ENCODE measurements around the gene UCP1. TPM values are rescaled to one million over a fixed set of nuclear protein-coding genes. Genes with fewer than 3 reads are reported as not detected.
A peak's percentile ranks its signal among the peaks of the same experiment; 100 is the strongest.

The UCP1 gene
- total RNA-seq, 4 donors from 2014 or later, result not detected

GRCh38 chr4:140571620-140572019 lies 2.9 kb upstream of the UCP1 start:
- Histone ChIP-seq H3K36me3 (no peaks in the 10 kb centered on the region), H3K4me1 (peaks cover 3 to 19% (median 14%) of the 10 kb centered on the region in 4 donors), H3K9me3 (peaks cover 0 to 3% of the 10 kb centered on the region in 2 donors), H3K27ac (no peak overlapping the region), H3K27me3 (peaks cover 70% of the 10 kb centered on the region), H3K4me3 (no peak overlapping the region)
- 77 to 100% methylated on average over 2 of the region's 2 CpGs for WGBS, 2 donors (ENCODE audit: low coverage in 1 of 2)
- TF ChIP-seq POLR2A (IDR thresholded peaks at IDR 0.05) (no peak), EP300 (IDR thresholded peaks at IDR 0.05; ENCODE audit: low read depth) (no peak), POLR2AphosphoS5 (IDR thresholded peaks at IDR 0.05) (no peak), CTCF (IDR thresholded peaks at IDR 0.05) (no peak)
- in situ Hi-C loops (cut with MboI; ENCODE audit: low pct_ligation_motif_present in 1 of 4, low pct_unique_long_range_greater_than_20kb in 1 of 4, low sequenced_read_pairs in 3 of 4), result no loop called here
- intact Hi-C loops (cut with DNase I; ENCODE audit: low total_unique reads), result no loop called here
- no peak for DNase-seq

DNA sequence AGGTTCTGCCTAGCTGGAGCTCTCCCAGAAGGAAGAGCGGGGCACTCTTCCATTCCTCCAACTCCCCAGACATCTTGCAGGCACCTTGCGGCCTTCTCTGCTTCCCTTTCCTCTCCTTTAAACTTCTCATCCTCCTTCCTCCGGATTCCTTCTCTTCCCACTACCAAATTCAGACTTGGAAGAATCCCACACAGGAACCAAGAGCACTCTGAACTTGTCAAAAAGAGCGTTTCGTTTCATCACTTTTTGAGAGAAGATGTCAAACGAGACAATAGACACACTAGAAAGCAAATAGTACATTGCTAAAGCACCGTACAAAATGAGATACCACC lies 512 bp upstream of the UCP1 start:
- TF ChIP-seq CTCF (IDR thresholded peaks at IDR 0.05) (no peak), POLR2A (IDR thresholded peaks at IDR 0.05) (no peak), POLR2AphosphoS5 (IDR thresholded peaks at IDR 0.05) (no peak)

GRCh38 chr4:140559696-140560095 lies 9.1 kb downstream of the UCP1 start:
- no peak for TF ChIP-seq POLR2AphosphoS5 (IDR thresholded peaks at IDR 0.05)
- TF ChIP-seq CTCF (IDR thresholded peaks at IDR 0.05), result no peak
- no peak for TF ChIP-seq POLR2A (IDR thresholded peaks at IDR 0.05)
- no peak for TF ChIP-seq EP300 (IDR thresholded peaks at IDR 0.05; ENCODE audit: low read depth)
- WGBS, 2 donors (ENCODE audit: low coverage in 1 of 2), result 90% methylated on average over 6 of the region's 6 CpGs
- peaks cover 11% of the 10 kb centered on the region for H3K27me3 ChIP-seq
- in situ Hi-C loops (cut with MboI; ENCODE audit: low pct_ligation_motif_present in 1 of 4, low pct_unique_long_range_greater_than_20kb in 1 of 4, low sequenced_read_pairs in 3 of 4) (no loop called here), intact Hi-C loops (cut with DNase I; ENCODE audit: low total_unique reads) (no loop called here)
- no peaks in the 10 kb centered on the region for H3K9me3 ChIP-seq
- H3K36me3 ChIP-seq, result no peaks in the 10 kb centered on the region
- no peak for DNase-seq
- H3K27ac ChIP-seq, result no peak overlapping the region
- no peak overlapping the region for H3K4me3 ChIP-seq
- no peaks in the 10 kb centered on the region for H3K4me1 ChIP-seq

More for the DNA sequence above, 512 bp upstream of the UCP1 start:
- no peak for DNase-seq
- H3K9me3 ChIP-seq, result peaks cover 0 to 3% of the 10 kb centered on the region in 2 donors
- H3K4me1 ChIP-seq, result peaks cover 3 to 19% (median 14%) of the 10 kb centered on the region in 4 donors
- peaks cover 81% of the 10 kb centered on the region for H3K27me3 ChIP-seq
- H3K4me3 ChIP-seq, result peak overlapping the region in 3 of 4 donors; percentile 21 to 60 (median 46)
- no peak overlapping the region for H3K27ac ChIP-seq
- H3K36me3 ChIP-seq, result no peaks in the 10 kb centered on the region
- in situ Hi-C loops (cut with MboI; ENCODE audit: low pct_ligation_motif_present in 1 of 4, low pct_unique_long_range_greater_than_20kb in 1 of 4, low sequenced_read_pairs in 3 of 4), result no loop called here
- intact Hi-C loops (cut with DNase I; ENCODE audit: low total_unique reads), result no loop called here
- WGBS, 2 donors (ENCODE audit: low coverage in 1 of 2), result 52 to 57% methylated on average over 6 to 7 of the region's 7 CpGs

- WGBS, 2 donors (ENCODE audit: low coverage in 1 of 2), result 69 to 86% methylated on average over 3 to 4 of the region's 4 CpGs
Measured at GRCh38 chr4:140557831-140558435, 10.8 kb downstream of the UCP1 start.

More at GRCh38 chr4:140557831-140558435, 10.8 kb downstream of the UCP1 start:
- TF ChIP-seq CTCF (IDR thresholded peaks at IDR 0.05), result no peak
- no peak for TF ChIP-seq EP300 (IDR thresholded peaks at IDR 0.05; ENCODE audit: low read depth)
- no peak for TF ChIP-seq POLR2AphosphoS5 (IDR thresholded peaks at IDR 0.05)
- no peak for TF ChIP-seq POLR2A (IDR thresholded peaks at IDR 0.05)
- no peak for DNase-seq
- Histone ChIP-seq H3K4me3 (no peak overlapping the region), H3K27ac (no peak overlapping the region), H3K36me3 (no peaks in the 10 kb centered on the region), H3K9me3 (no peaks in the 10 kb centered on the region), H3K4me1 (no peaks in the 10 kb centered on the region), H3K27me3 (no peaks in the 10 kb centered on the region)
- intact Hi-C loops (cut with DNase I; ENCODE audit: low total_unique reads), result no loop called here
- in situ Hi-C loops (cut with MboI; ENCODE audit: low pct_ligation_motif_present in 1 of 4, low pct_unique_long_range_greater_than_20kb in 1 of 4, low sequenced_read_pairs in 3 of 4), result no loop called here

Data from transverse colon (tissue), 4 donors.